Ammon's horn (tissue), 1 donor: ENCODE results near the gene NCOA3.
"Not testable (repeated sequence)": the region's sequence is repeated elsewhere in the genome, so short reads cannot be mapped to it uniquely, and the experiment has no call there.

Source experiments
- DNase-seq: peaks from one replicate; pipeline ENCODE4 v3.0.0-alpha.2; 2016; ENCODE audit warnings: low spot score

The NCOA3 gene

DNA sequence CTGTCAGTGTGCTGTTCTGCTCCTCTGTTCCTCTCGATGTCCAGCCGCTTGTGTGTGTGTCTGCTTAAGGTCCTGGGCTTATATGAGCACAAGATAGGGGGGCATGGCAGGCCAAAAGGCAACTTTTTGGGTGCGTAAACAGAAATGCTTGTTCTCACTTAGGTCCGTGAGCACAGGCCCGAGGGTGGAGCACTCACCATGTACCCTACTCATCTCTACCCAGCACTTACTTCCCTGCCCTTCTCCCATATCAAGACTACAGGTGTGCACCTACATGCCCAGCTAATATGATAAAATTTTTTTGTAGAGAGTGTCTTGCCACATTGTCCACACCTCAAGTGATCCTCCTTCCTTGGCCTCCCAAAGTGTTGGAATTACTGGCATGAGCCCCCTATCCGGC, 34.3 kb downstream of the NCOA3 start:
- no peak for DNase-seq

DNA sequence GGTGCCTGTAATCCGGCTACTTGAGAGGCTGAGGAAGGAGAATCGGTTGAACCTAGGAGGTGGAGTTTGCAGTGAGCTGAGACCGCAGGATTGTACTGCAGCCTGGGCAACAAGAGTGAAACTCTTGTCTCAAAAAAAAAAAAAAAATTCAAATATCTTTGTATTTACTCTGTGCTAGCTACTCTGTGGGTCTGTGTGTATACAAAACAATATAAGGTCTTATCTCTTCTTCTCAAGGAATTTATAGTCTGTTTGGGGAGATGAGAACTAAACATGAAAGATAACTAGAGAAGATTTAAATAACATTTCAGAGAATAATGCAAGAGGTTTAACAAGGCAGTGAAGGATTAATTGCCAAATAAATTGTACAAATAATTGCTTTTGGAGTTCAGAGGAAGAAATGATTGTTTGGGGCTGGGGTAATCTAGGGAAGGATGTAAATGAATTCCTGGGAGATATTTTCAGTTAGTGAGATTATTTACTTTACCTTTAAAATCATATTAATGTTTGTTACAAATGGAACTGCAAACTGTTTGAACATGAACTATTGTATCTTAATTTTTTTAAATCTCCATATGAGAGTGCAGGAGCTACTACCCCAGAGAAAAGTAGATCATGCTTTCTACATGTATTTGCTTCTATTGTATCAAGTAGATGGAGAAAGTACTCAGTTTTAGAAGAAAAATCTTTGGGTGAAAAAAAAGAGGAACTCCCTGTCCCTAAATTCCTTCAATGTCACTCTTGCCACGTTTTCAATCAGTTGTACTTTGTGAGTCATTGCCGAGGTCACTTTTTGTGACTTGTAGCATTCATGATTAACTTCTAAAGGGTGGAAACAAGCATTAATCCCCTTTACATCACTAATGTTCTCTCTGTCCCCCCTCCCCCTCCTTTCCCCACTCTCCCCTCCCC, 39.0 kb downstream of the NCOA3 start:
- no peak for DNase-seq

DNA sequence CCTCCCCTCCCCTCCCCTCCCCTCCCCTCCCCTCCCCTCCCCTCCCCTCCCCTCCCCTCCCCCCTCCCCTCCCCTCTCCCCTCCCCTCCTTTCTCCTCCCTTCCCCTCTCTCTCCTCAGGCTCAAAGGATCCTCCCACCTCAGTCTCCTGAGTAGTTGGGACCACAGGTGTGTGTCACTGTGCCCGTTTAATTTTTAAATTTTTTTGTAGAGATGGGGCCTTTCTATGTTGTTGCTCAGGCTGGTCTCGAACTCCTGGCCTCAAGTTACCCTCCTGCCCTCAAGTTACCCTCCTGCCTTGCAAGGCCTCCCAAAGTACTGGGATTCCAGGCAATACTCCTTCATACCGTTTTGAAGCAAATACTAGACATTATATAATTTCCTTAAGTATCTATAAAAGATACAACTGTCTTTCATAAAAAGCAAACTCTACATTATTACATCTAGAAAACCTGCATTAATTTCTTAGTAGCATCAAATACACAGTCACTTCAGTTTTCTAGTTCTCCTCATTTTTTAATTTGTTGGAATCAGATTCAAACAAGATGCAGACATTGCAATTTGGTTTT, 39.8 kb downstream of the NCOA3 start:
- no peak for DNase-seq

DNA sequence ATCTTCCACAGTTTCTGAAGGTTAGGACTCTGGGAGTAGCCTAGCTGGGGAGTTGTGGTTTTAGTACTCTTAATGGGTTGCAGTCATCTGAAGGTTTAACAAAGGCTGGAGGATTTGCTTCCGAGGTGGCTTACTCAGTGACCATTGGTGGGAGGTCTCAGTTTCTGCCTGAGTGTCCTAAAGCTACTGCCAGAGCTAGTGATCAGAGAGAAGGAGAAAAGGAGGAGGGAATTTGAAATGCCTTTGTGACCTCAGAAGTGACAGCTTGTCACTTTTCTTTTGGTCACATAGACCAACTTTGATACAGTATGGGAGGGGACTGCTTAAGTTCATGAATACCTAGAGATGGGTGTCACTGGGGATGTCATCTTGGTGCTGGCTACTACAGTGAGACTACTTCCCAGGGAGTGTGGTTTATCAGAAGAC, 41.3 kb downstream of the NCOA3 start:
- no peak for DNase-seq

DNA sequence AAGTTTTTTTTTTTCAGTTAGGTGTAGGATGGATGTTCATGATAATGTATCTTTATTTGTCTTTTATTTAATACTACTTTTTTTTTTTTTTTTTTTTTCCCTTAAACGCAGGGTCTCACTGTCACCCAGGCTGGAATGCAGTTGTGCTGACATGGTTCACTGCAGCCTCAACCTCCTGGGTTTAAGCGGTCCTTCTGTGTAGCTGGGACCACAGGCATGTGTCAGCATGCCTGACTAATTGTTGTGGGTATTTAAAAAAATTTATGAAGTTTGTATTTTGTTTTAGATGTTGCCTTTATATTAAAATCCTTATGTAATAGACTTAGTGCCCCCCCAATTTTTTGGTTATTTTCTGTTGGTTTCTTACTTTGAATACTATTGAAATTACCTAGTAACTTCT, 42.6 kb downstream of the NCOA3 start:
- DNase-seq: no peak

DNA sequence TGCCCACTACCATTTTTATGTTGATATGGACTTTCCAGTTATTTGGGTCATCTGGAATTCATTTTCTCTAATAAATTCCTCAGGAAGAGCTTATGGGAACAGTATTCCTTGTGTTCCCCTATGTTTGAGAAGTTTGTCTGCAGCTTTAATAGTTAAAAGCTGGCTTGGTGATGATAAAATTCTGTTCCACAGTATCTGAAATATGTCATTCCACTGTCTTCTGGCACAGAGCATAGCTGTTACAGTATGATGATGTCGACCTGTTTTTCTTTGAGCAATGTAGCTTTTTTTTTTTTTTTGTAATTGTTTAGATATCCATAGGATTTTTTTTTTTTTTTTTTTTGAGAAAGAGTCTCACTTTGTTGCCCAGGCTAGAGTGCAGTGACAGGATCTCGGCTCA, 43.2 kb downstream of the NCOA3 start:
- no peak for DNase-seq

DNA sequence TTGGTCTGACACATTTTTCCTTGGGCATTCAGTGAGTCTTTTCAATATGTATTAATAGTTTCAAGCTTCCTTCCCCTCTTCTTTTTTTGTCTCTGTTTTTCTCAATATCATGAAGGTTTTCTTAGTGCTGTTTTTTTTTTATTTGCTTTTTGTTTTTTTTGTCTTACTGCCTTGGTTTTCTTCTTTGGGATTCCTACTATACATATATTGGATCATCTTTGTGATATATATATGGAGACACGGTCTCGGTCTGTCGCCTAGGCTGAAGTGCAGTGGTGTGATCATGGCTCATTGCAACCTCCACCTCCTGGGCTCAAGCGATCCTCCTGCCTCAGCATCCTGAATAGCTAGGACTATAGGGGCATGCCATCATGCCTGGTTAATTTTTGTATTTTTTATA, 43.8 kb downstream of the NCOA3 start:
- no peak for DNase-seq

DNA sequence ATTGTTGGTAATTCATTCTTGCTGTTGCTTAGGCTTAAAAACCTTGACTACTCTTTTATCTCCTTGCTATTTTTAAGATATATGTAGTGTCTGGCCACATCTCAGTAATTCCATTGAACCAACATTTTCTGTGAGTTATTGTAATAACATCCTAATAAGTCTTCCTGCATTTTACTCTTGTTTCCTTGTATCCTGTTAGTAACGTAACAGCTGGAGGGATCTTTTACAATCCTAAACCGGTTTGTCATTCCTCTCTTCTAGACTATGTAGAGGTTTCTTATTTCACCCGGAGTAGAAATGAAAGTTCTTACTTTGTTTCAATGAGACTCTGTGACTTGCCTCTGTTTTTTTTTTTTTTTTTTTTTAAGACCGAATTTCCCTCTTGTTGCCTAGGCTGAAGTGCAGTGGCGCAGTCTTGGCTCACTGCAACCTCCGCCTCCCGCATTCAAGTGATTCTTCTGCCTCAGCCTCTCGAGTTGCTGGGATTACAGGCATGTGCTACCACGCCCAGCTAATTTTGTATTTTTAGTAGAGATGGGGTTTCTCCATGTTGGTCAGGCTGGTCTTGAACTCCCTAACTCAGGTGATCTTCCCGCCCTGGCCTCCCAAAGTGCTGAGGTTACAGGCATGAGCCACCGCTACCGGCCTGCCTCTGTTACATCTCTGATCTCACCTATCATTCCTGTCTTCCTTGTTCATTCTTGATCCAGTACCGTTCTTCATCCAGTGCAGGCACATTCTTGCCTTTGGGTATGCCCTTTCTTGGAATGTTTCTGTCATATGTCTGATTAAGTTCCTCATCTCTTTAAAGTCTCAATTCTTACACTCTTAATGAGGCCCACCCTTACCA, 44.7 kb downstream of the NCOA3 start:
- DNase-seq: no peak

DNA sequence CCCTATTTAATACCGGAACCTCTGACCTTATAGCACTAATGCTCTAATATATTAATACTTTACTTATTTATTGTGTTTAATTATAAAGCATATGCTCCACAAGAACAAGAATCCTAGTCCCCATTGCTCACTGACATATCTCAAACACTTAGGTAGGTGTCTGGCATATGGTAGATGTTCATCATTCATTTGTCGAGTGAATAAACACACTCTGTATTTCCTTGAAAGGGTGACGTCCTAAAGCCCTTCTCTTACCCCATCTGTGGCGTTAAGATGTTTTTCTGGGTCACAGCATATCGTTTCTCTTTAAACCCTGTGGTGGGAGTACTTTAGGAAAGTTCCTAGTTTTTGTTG, 45.3 kb downstream of the NCOA3 start:
- no peak for DNase-seq

DNA sequence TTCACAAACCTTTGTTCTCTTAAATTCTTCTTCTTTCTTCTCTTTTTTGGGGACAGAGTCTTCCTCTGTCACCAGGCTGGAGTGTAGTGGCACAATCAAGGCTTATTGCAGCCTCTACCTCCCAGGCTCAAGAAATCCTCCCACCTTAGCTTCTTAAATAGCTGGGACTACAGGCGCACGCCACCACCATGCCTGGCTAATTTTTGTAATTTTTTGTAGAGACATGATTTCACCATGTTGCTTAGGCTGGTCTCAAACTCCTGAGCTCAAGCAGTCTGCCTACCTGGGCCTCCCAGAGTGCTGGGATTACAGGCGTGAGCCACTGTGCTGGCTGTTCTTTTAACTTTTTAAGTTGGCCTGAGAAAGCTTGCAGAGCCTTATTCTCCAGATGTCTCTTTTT, 48.0 kb downstream of the NCOA3 start:
- no peak for DNase-seq

DNA sequence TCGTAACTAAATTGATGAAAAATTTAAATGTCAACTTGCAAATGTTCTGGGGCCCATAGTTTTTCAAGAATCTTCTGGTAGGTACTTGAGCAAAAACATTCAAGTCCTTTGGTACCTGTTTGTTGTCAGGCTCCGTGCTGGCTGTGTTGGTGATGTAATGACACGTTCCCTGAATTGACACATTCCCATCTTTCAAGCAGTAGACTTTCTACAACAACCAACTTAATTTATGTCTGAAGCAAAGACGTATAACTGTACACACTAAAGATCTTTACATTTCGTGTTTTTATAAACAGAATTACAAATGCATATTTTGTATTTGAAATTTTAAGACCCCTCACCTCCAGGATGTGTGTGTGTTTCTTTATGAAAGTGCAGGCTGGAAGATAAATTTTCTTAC, 49.5 kb downstream of the NCOA3 start:
- no peak for DNase-seq

DNA sequence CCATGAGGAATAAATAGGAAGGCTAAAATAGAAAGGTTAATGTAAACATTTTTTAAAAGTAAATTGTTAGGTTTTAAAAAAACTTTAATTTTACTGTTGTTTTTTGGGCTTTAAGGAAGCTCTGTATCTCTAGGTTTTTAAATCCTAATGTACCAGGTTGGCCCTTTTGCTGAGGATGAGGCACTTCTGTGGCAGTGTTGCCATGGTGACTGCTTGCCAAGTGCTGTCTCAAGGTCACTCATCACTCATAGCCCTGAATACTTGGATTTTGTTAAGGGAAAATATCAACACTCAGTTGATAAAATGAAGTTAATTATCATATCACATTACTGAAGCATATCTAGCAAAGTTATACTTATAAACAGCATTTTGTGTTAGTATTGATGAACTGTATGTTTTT, 50.2 kb downstream of the NCOA3 start:
- no peak for DNase-seq

DNA sequence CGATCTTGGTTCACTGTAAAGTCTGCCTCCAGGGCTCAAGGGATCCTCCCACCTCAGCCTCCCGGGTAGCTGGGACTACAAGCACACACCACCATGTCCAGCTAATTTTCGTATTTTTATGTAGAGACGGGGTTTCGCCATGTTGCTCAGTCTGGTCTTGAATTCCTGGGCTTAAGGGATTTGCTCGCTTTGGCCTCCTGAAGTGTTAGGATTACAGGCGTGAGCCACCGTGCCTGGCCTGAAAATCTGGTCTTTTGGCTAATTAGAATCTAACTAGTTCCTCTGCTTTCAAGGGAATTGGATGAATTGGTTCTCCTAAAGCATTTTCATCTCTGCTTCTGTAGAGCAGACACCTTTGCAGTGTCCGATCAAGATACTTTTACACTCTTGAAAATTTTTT, 51.3 kb downstream of the NCOA3 start:
- no peak for DNase-seq

DNA sequence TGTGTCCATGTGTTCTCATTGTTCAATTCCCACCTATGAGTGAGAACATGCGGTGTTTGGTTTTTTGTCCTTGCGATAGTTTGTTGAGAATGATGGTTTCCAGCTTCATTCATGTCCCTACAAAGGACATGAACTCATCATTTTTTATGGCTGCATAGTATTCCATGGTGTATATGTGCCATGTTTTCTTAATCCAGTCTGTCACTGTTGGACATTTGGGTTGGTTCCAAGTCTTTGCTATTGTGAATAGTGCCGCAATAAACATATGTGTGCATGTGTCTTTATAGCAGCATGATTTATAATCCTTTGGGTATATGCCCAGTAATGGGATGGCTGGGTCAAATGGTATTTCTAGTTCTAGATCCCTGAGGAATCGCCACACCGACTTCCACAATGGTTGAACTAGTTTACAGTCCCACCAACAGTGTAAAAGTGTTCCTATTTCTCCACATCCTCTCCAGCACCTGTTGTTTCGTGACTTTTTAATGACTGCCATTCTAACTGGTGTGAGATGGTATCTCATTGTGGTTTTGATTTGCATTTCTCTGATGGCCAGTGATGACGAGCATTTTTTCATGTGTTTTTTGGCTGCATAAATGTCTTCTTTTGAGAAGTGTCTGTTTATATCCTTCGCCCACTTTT, 52.0 kb downstream of the NCOA3 start:
- not testable (repeated sequence) for DNase-seq

DNA sequence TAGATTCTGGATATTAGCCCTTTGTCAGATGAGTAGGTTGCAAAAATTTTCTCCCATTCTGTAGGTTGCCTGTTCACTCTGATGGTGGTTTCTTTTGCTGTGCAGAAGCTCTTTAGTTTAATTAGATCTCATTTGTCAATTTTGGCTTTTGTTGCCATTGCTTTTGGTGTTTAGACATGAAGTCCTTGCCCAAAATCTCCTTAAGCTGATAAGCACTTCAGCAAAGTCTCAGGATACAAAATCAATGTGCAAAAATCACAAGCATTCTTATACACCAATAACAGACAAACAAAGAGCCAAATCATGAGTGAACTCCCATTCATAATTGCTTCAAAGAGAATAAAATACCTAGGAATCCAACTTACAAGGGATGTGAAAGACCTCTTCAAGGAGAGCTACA, 52.6 kb downstream of the NCOA3 start:
- not testable (repeated sequence) for DNase-seq

DNA sequence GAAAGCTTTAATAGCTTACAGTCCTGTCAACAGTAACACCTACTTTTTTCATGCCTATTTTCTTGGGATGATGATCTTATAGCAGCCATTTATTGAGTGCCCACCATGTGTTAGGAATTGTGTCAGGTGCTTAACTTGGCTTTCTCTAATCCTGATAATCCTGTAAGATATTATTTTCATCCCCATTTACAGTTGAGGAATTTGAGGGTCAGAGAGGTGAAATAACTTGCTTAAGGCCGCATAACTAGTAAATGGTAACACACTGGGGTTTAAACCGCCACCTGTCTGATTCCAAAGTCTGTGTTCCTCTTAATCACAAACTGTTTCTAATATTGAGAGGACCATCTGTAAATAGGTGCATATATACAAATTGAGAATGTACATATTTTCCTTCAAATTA, 55.5 kb downstream of the NCOA3 start:
- DNase-seq: no peak

DNA sequence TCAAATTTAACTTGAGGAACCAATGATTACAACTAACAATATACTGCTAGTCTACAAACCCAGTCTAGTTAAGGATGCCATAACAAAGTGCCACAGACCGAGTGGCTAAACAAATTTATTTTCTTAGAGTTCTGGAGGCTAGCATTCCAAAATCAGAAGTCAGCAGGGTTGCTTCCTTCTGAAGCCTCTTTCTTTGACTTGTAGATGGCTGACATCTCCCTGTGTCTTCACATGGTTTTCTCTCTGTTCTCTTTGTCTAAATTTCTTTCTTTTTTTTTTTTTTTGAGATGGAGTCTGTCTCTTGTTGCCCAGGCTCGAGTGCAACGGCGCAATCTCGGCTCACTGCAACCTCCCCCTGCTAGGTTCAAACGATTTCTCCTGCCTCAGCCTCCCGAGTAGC, 56.1 kb downstream of the NCOA3 start:
- DNase-seq: no peak

DNA sequence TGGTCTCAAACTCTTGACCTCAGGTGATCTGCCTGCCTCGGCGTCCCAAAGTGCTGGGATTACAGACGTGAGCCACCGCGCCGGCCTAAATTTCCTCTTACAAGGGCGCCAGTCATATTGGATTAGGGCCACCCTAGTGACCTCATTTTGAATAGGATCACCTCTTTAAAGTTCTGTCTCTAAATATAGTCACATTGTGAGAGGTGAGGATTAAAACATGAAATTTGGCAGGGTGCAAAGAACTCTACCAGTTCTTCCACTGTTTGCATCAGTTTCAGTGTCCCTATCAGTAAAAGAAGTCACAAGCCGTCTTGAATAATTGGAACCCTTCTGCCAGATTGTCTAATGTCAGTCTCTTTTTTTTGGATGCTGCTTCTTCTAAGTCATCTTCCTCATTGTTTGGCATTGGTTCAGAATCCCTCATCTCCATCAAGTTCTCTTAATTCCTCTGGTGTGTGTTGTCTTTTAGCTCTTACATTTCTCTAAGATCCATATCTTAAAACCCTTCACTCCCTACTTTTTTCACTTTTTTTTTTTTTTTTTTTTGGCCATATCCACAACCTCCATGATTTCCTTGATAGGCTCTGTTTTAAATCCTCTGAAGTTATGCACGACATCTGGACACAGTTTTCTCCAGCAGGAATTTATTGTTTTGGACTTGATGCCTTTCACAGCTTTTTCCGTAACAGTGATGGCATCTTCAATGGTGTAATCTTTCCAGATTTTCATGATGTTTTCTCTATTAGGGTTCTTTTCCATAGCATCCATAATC, 56.8 kb downstream of the NCOA3 start:
- DNase-seq: no peak

DNA sequence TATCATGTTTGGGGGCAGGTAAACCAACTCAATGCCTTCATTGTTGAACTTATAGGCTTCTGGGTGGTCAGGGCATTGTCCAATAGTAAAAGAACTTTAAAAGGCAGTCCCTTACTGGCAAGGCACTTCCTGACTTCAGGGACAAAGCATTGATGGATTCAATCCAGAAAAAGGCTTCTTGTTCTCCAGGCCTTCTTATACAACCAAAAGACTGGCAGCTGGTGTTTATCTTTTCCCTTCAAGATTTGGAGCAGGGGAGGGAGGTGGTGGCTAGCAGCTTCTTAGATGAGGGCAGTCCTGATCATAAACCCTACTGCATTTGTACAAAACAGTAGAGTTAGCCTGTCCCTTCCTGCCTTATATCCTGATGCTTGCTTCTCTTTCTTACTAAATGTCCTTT, 57.5 kb downstream of the NCOA3 start:
- no peak for DNase-seq

DNA sequence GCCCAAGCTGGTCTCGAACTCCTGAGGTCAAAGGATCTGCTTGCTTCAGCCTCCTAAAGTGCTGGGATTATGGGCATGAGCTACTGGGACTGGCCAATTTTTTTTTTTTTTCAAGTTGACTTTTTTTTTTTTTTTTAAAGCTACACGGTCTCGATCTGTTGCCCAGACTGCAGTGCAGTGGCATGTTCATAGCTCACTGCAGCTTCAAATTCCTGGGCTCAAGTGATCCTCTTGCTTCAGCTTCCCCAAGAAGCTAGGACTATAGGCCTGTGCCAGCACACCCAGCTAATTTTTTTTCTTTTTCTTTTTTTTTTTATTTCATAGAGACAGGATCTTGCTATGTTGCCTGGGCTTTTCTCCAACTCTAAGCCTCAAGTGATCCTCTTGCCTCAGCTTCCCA, 59.5 kb downstream of the NCOA3 start:
- no peak for DNase-seq
